MM.1S (cell line): Measurements from ENCODE around the gene FRMPD2.

Experiments used
- EZH2 ChIP-seq: fragments of 300-600 bp; sonication (generic); optimal IDR thresholded peaks from 2 replicates; pipeline ENCODE3; 2017; ENCODE audit warnings: low read depth, mild to moderate bottlenecking, antibody characterized with exemption, low read length, mixed read lengths
- TF ChIP-seq, protein P1 (sequence below): fragments of 300-600 bp; sonication (generic); IDR thresholded peaks from 2 replicates; pipeline ENCODE4 v1.5.1; 2016; ENCODE audit warnings: antibody characterized with exemption, low read length, mixed read lengths

DNA sequence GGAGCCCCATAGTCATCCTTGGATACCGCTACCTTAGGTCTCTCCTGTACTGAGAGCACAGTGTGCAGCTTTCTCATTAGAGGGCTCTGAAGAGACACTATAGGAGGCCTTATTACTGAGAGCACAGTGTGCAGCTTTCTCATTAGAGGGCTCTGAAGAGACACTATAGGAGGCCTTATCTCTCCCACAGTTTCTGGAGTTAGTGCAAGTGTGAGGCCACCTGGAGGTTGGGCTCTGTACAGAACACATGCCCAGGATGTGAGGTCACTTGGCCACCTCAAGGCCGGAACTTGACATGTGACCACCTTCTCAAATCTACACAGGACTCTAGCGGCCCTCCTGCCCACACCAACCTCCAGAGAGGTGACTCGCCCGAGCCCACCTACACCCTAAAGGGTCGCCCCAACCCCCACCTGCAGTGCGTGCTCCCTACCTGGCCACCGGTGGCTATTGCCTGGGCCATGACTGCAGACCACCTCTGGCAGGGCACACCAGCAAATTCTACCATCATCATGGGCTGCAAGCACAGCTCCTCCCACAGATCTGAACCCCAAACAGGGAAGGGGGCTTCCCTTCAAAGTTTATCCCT is 24.6 kb downstream of the FRMPD2 start:
- TF ChIP-seq EZH2 = no peak
- TF ChIP-seq, protein P1, sequence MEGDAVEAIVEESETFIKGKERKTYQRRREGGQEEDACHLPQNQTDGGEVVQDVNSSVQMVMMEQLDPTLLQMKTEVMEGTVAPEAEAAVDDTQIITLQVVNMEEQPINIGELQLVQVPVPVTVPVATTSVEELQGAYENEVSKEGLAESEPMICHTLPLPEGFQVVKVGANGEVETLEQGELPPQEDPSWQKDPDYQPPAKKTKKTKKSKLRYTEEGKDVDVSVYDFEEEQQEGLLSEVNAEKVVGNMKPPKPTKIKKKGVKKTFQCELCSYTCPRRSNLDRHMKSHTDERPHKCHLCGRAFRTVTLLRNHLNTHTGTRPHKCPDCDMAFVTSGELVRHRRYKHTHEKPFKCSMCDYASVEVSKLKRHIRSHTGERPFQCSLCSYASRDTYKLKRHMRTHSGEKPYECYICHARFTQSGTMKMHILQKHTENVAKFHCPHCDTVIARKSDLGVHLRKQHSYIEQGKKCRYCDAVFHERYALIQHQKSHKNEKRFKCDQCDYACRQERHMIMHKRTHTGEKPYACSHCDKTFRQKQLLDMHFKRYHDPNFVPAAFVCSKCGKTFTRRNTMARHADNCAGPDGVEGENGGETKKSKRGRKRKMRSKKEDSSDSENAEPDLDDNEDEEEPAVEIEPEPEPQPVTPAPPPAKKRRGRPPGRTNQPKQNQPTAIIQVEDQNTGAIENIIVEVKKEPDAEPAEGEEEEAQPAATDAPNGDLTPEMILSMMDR = no peak
